Ectodermal cell (in vitro differentiated cells): ENCODE measurements around the gene PRRG4. TPM values are rescaled to one million over a fixed set of nuclear protein-coding genes. Genes with fewer than 3 reads are reported as not detected.
"Not testable (repeated sequence)": the region's sequence is repeated elsewhere in the genome, so short reads cannot be mapped to it uniquely, and the experiment has no call there.

ENCODE experiments used
- H3K27ac ChIP-seq: 2 replicates; pipeline ENCODE4 v1.7.0; 2013; ENCODE audit warnings: mild to moderate bottlenecking, low read depth, low read length; ENCODE audit not compliant: insufficient read depth, poor library complexity, severe bottlenecking
- H3K27me3 ChIP-seq: 2 replicates; pipeline ENCODE4 v1.7.0; 2013; ENCODE audit warnings: mild to moderate bottlenecking, low read length; ENCODE audit not compliant: insufficient read depth, control insufficient read depth, poor library complexity, severe bottlenecking
- H3K36me3 ChIP-seq: one replicate; pipeline ENCODE4 v1.7.0; 2013; ENCODE audit warnings: low read length; ENCODE audit not compliant: control insufficient read depth, insufficient read depth
- H3K4me1 ChIP-seq: one replicate; pipeline ENCODE4 v1.7.0; 2013; ENCODE audit warnings: low read length; ENCODE audit not compliant: control insufficient read depth, insufficient read depth
- H3K4me3 ChIP-seq: 2 replicates; pipeline ENCODE4 v1.7.0; 2013; ENCODE audit warnings: low read depth, low read length, control low read depth; ENCODE audit not compliant: insufficient read depth
- H3K9me3 ChIP-seq: 2 replicates; pipeline ENCODE4 v1.7.0; 2013; ENCODE audit warnings: mild to moderate bottlenecking, low read length, moderate library complexity; ENCODE audit not compliant: control insufficient read depth
- WGBS, 2 experiments: methylation state at CpG; one replicate each; pipeline ENCODE4 v1.1.7; 2013; ENCODE audit warnings: missing lambda C conversion rate in 2 of 2; 5-methylcytosine and 5-hydroxymethylcytosine counted together
- polyA plus RNA-seq, 4 experiments: library from polyadenylated mRNA; stranded (reverse); fragments of 50-300 nt; gene quantifications; one replicate each; pipeline ENCODE4 v1.2.3, GENCODE V29; 2013

The PRRG4 gene
- 0.28 TPM for polyA plus RNA-seq (2013, experiment 1 of 4)
- polyA plus RNA-seq (2013, experiment 2 of 4): 0.07 TPM
- 0.16 TPM for polyA plus RNA-seq (2013, experiment 3 of 4)
- 0.16 TPM for polyA plus RNA-seq (2013, experiment 4 of 4)

GRCh38 chr11:32829680-32830412 is at the start of gene PRRG4:
Gene PRRG4, plus strand, starts transcription at chr11:32829927. Its CDS starts 603 bp downstream, at chr11:32830530.
- Histone ChIP-seq H3K27me3 (peaks cover 44% of the 10 kb centered on the region), H3K9me3 (no peaks in the 10 kb centered on the region), H3K27ac (no peak within 1 kb of the TSS), H3K4me3 (peak within 1 kb of the TSS; percentile 52), H3K4me1 (peaks cover 4% of the 10 kb centered on the region), H3K36me3 (no peaks in the 10 kb centered on the region)
- 4 to 5% methylated on average over 85 of the region's 85 CpGs for WGBS, 2 experiments

- H3K4me3 ChIP-seq, H3K27ac ChIP-seq, H3K27me3 ChIP-seq, H3K36me3 ChIP-seq, H3K9me3 ChIP-seq, H3K4me1 ChIP-seq: not testable (repeated sequence)
- 90 to 96% methylated on average over 2 of the region's 2 CpGs for WGBS, 2 experiments
Observed at GRCh38 chr11:32780839-32781238, 48.9 kb upstream of the PRRG4 start.

- no peaks in the 10 kb centered on the region for H3K36me3 ChIP-seq
- H3K27me3 ChIP-seq: no peaks in the 10 kb centered on the region
- no peaks in the 10 kb centered on the region for H3K9me3 ChIP-seq
Observed at GRCh38 chr11:32781721-32782120, 48.0 kb upstream of the PRRG4 start.

GRCh38 chr11:32785262-32785661 is 44.5 kb upstream of the PRRG4 start:
- 87 to 94% methylated on average over 3 of the region's 3 CpGs for WGBS, 2 experiments
- H3K4me1 ChIP-seq: no peaks in the 10 kb centered on the region
- no peak overlapping the region for H3K27ac ChIP-seq
- H3K27me3 ChIP-seq: no peaks in the 10 kb centered on the region
- no peaks in the 10 kb centered on the region for H3K9me3 ChIP-seq
- no peak overlapping the region for H3K4me3 ChIP-seq
- H3K36me3 ChIP-seq: no peaks in the 10 kb centered on the region

More at GRCh38 chr11:32781721-32782120, 48.0 kb upstream of the PRRG4 start:
- Histone ChIP-seq H3K4me3 (no peak overlapping the region), H3K4me1 (no peaks in the 10 kb centered on the region), H3K27ac (no peak overlapping the region)
- WGBS, 2 experiments: 85 to 86% methylated on average over 5 of the region's 5 CpGs

- Histone ChIP-seq H3K4me3 (no peak overlapping the region), H3K27ac (no peak overlapping the region), H3K4me1 (no peaks in the 10 kb centered on the region), H3K9me3 (no peaks in the 10 kb centered on the region), H3K27me3 (no peaks in the 10 kb centered on the region), H3K36me3 (no peaks in the 10 kb centered on the region)
Observed at GRCh38 chr11:32786811-32787210, 42.9 kb upstream of the PRRG4 start.

- Histone ChIP-seq H3K4me3 (no peak overlapping the region), H3K36me3 (no peaks in the 10 kb centered on the region), H3K27ac (no peak overlapping the region), H3K9me3 (no peaks in the 10 kb centered on the region), H3K27me3 (no peaks in the 10 kb centered on the region), H3K4me1 (no peaks in the 10 kb centered on the region)
- WGBS, 2 experiments: 75 to 100% methylated on average over 1 of the region's 1 CpG
Observed at GRCh38 chr11:32790916-32791315, 38.8 kb upstream of the PRRG4 start.

GRCh38 chr11:32792111-32792947 is 37.4 kb upstream of the PRRG4 start:
- Histone ChIP-seq H3K4me1 (no peaks in the 10 kb centered on the region), H3K27ac (no peak overlapping the region), H3K4me3 (no peak overlapping the region), H3K36me3 (no peaks in the 10 kb centered on the region), H3K9me3 (no peaks in the 10 kb centered on the region), H3K27me3 (no peaks in the 10 kb centered on the region)
- WGBS, 2 experiments: 51 to 55% methylated on average over 5 of the region's 6 CpGs

GRCh38 chr11:32792948-32793475 is 36.7 kb upstream of the PRRG4 start:
- Histone ChIP-seq H3K9me3 (no peaks in the 10 kb centered on the region), H3K36me3 (no peaks in the 10 kb centered on the region), H3K4me1 (no peaks in the 10 kb centered on the region), H3K4me3 (no peak overlapping the region), H3K27me3 (no peaks in the 10 kb centered on the region), H3K27ac (no peak overlapping the region)
- WGBS, 2 experiments: 38 to 43% methylated on average over 13 of the region's 13 CpGs

GRCh38 chr11:32794439-32794838 is 35.3 kb upstream of the PRRG4 start, which contains the start of gene CCDC73:
Gene CCDC73, minus strand, starts transcription at chr11:32794662. Its CDS starts 34,419 bp downstream, at chr11:32760243.
- H3K4me1 ChIP-seq: no peaks in the 10 kb centered on the region
- H3K27ac ChIP-seq: no peak within 1 kb of the TSS
- no peaks in the 10 kb centered on the region for H3K36me3 ChIP-seq
- no peaks in the 10 kb centered on the region for H3K27me3 ChIP-seq
- no peaks in the 10 kb centered on the region for H3K9me3 ChIP-seq
- no peak within 1 kb of the TSS for H3K4me3 ChIP-seq
- WGBS, 2 experiments: 95% methylated on average over 12 of the region's 12 CpGs

- Histone ChIP-seq H3K4me3 (no peak overlapping the region), H3K27me3 (no peaks in the 10 kb centered on the region), H3K4me1 (no peaks in the 10 kb centered on the region), H3K27ac (no peak overlapping the region), H3K9me3 (no peaks in the 10 kb centered on the region), H3K36me3 (no peaks in the 10 kb centered on the region)
- 88 to 91% methylated on average over 3 of the region's 3 CpGs for WGBS, 2 experiments
Observed at GRCh38 chr11:32796425-32796824, 33.3 kb upstream of the PRRG4 start.
